Choroid plexus epithelial cell (primary cell): Measurements from ENCODE around the gene SPATA3.
A peak's percentile ranks its signal among the peaks of the same experiment; 100 is the strongest.

Source experiments
- DNase-seq: peaks from one replicate; pipeline ENCODE4 v3.0.0-alpha.2; 2010; ENCODE audit warnings: low read depth
- H3K4me3 ChIP-seq: 2 replicates; pipeline ENCODE4 v1.5.1; 2011; ENCODE audit warnings: low read depth, mild to moderate bottlenecking, control low read depth, low read length, moderate library complexity
- CTCF ChIP-seq: conservative IDR thresholded peaks from 2 replicates; pipeline ENCODE4 v1.5.1; 2011; ENCODE audit warnings: low read depth, mild to moderate bottlenecking, control low read depth, inconsistent platforms, low read length, moderate library complexity

SPATA3 gene

GRCh38 chr2:230951396-230951795 is 44.5 kb upstream of the SPATA3 start:
- DNase-seq: no peak
- TF ChIP-seq CTCF: no peak
- H3K4me3 ChIP-seq: no peak overlapping the region

- DNase-seq: no peak
- TF ChIP-seq CTCF: no peak
These were observed 43.5 kb upstream of the SPATA3 start for GRCh38 chr2:230952226-230952956.

GRCh38 chr2:230953845-230954244 is 42.1 kb upstream of the SPATA3 start:
- no peak for TF ChIP-seq CTCF
- H3K4me3 ChIP-seq: no peak overlapping the region
- no peak for DNase-seq

More at GRCh38 chr2:230952226-230952956, 43.5 kb upstream of the SPATA3 start:
- no peak overlapping the region for H3K4me3 ChIP-seq

- no peak for TF ChIP-seq CTCF
- no peak overlapping the region for H3K4me3 ChIP-seq
- no peak for DNase-seq
These were observed 41.2 kb upstream of the SPATA3 start for GRCh38 chr2:230954746-230955145.

GRCh38 chr2:230955163-230955737 is 40.7 kb upstream of the SPATA3 start:
- no peak for TF ChIP-seq CTCF
- no peak overlapping the region for H3K4me3 ChIP-seq
- no peak for DNase-seq

GRCh38 chr2:230956827-230957755 is 38.8 kb upstream of the SPATA3 start:
- no peak for TF ChIP-seq CTCF
- peak overlapping the region; percentile 40 for H3K4me3 ChIP-seq
- peak; percentile 43 for DNase-seq
